HTERT RPE-1 (cell line): ENCODE results near the gene AHNAK.
"Not testable (repeated sequence)": the region's sequence is repeated elsewhere in the genome, so short reads cannot be mapped to it uniquely, and the experiment has no call there.

Source experiments
- in situ Hi-C: fragments of 300-500 bp; cut with MboI; formaldehyde crosslinking; loops from 4 replicates; pipeline ENCODE4 v1.14.3; 2020; ENCODE audit warnings: low sequenced_read_pairs

Gene AHNAK

DNA sequence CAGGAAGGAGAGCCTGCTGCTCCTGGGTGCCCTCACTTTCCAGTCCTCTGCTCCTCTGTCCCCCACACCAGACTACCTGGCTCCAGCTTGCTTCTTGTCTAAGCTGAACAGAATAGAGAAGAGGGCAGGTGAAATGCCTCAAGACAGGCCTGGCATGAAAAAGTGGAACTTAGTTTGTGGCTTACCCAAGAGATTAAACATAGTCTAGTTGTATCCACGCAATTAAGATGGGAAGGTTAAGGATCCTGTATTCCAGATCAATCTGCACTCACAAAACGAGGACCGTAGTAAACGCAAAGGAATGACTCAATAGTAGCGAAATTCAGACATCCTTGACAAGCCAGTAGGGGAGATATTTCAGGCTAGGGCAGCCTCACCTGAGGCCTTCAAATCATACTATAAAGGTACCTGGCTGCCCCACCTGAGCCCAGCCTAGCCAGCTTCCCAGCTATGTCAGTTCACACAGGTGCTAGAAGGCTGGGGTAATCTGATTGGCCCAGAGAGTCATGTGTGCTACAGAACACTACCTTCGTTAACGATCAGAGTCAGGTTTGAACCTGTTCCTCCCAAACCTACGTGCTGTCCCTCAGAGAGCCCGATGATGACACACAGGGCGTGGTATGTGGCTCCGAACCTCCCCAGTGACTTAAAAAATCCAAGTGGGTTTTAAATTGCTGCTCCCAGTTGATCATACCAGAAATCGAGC, 46.5 kb downstream of the AHNAK start:
- in situ Hi-C loops: no loop called here

GRCh38 chr11:62499311-62499943, 47.2 kb downstream of the AHNAK start:
- in situ Hi-C loops: not testable (repeated sequence)

DNA sequence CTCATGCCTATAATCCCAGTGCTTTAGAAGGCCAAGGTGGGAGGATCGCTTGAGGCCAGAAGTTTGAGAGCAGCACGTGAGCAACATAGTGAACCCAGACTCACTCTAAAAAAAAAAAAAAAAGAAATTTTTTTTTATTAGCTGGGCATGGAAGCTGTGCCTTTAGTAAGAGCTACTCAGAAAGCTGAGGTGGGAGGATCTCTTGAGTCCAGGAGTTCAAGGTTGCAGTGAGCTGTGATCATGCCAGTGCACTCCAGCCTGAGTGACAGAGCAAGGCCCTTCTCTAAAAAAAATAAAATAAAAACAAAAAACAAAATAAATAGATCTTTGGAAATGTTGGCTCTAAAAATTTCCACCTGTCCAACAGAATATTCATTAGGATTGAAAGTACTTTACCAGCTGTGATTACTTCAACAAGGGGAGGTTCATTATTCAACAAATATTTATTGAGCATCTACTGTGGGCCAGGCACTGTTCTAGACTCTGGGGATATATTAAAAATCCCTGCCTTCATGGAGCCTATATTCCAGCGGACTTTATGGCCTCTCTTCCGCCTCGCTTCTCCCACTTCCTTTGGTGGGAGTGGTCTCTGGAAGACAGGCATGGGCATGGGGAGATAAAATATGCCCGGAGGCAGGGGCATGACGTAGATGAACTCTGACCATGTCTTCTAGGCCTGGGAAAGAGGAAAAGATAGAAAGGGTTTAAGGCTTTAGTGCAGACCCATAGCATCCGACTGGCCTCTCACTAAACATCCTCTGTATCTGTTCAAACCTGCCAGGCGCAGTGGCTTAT, 47.9 kb downstream of the AHNAK start:
- in situ Hi-C loops: no loop called here

GRCh38 chr11:62498031-62498430, 48.6 kb downstream of the AHNAK start:
- in situ Hi-C loops: no loop called here

GRCh38 chr11:62497132-62497801, 49.3 kb downstream of the AHNAK start:
- in situ Hi-C loops: no loop called here

- in situ Hi-C loops: no loop called here
Observed at GRCh38 chr11:62496676-62497075, 49.9 kb downstream of the AHNAK start.

DNA sequence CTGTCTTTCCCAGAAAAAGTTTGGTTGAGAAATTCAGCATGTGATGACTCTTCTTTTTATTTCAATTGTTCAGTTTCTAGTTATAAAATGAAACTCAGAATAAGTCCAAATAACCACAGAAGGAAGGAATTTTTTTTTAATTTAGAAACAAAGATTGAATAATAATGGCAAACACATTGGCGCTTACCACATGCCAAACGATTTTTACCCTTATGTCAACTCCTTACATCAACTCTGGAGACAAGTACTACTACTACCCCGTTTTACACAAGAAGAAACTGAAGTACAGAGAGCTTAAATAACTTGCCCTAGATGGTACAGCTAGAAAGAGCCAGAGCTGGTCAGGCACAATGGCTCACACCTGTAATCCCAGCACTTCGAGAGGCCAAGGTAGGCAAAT, 52.4 kb downstream of the AHNAK start:
- in situ Hi-C loops: no loop called here

DNA sequence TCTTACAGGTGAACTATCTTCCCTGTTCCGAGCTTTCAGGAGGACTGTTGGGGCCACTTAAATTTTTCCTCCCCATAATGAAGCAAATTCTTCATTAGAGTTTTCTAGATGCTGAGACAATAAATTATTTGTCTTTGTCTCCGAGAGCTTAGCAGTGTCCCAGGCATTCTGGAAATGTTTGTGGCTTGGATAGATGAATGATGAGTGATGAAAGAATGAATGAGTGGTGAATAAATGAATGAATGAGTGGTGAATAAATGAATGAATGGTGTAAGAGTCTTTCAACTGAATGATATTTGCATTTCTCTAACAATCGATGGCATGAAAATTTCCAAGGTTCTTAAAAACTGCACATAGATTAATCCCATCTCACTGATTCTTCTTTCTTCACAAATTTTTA, 52.8 kb downstream of the AHNAK start:
- in situ Hi-C loops: no loop called here

DNA sequence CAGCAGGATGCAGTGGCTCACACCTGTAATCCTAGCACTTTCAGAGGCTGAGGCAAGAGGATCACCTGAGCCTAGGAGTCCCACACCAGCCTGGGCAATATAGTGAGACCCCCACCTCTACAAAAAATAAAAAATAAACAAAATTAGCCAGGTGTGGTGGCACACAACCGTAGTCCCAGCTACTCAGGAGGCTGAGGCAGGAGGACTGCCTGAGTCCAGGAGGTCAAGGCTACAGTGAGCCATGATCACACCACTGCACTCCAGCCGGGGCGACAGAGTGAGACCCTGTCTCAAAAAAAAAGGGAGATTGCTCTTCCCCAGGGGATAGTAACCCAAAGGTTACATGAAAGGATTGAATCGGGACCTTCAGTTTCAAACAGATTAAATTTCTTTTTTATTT, 54.0 kb downstream of the AHNAK start:
- in situ Hi-C loops: no loop called here

GRCh38 chr11:62491571-62492329, 54.9 kb downstream of the AHNAK start:
- in situ Hi-C loops: no loop called here

GRCh38 chr11:62489204-62489603, 57.4 kb downstream of the AHNAK start:
- in situ Hi-C loops: no loop called here

GRCh38 chr11:62487738-62488551, 58.7 kb downstream of the AHNAK start:
- in situ Hi-C loops: no loop called here

GRCh38 chr11:62487136-62487535, 59.5 kb downstream of the AHNAK start:
- in situ Hi-C loops: no loop called here

- in situ Hi-C loops: no loop called here
Observed at GRCh38 chr11:62484352-62484751, 62.3 kb downstream of the AHNAK start.

DNA sequence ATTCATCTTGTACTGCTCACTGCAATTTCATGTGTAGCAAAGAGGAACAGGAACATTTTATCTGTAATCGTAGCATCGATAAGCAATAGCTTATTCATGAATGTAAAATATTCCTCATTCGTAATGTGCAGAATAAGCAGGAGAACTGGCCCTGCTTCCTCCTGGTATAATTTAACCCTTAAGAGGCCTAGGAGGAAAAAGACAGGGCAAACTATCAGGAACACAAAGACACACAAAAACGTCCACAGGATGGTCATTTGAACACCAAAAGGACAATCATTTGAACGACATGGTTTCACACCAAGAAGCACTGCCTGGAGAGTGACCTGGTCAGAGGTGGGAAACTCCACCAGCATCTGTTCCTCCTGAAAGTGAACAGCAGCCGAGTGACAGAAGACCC, 63.9 kb downstream of the AHNAK start:
- in situ Hi-C loops: no loop called here

GRCh38 chr11:62479631-62480201, 66.9 kb downstream of the AHNAK start:
- in situ Hi-C loops: no loop called here

DNA sequence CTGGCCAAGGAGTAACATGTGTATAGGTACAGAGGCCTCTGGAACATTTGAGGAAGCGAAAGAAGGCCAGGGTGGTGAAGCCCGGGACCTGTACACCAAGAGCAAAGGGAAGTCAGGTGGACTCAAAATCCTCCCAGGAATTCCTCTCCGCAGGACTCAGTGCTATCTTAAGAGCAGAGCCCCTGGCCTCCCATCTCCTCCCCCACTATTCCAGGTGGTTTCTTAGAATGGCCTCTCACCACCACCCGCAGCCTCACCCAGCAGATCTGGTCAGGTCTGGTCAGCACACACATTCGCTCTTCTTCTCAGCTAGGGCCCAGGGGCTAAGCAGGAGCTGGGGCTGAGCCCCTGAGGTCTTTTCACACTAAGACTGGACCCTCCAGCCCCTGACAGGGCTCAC, 68.7 kb downstream of the AHNAK start:
- in situ Hi-C loops: no loop called here

GRCh38 chr11:62472063-62472884, 74.3 kb downstream of the AHNAK start:
- in situ Hi-C loops: no loop called here

- in situ Hi-C loops: no loop called here
Observed at GRCh38 chr11:62471603-62472002, 75.0 kb downstream of the AHNAK start.
